Measurements from ENCODE around the gene ORAI2. TPM values are rescaled to one million over a fixed set of nuclear protein-coding genes. Genes with fewer than 3 reads are reported as not detected.

The ORAI2 gene
- total and polyA plus RNA-seq, 8 donors: 8.8 to 38.2 (median 13.2) TPM

GRCh38 chr7:102390697-102391484 lies 42.5 kb upstream of the ORAI2 start:
- peak; percentile 92 for ATAC-seq
- no peak overlapping the region for H3K27ac ChIP-seq
- H3K36me3 ChIP-seq: peaks cover 0 to 37% of the 10 kb centered on the region in 2 donors
- no peaks in the 10 kb centered on the region for H3K9me3 ChIP-seq
- intact Hi-C loops (cut with DNase I): loop anchor here in 1 of 2 donors (2.0 kb wide), 1 partner anchor 112 kb away; no protein-coding TSS in a partner anchor
- peak; percentile 91 to 92 for TF ChIP-seq CTCF (IDR thresholded peaks at IDR 0.05)
- peaks cover 0 to 7% of the 10 kb centered on the region in 2 donors for H3K4me1 ChIP-seq
- no peak overlapping the region for H3K4me3 ChIP-seq
- peak; percentile 59 to 91 (median 81) for DNase-seq
- H3K27me3 ChIP-seq: no peaks in the 10 kb centered on the region

GRCh38 chr7:102392330-102392729 lies 41.0 kb upstream of the ORAI2 start:
- intact Hi-C loops (cut with DNase I): no loop called here
- Histone ChIP-seq H3K27me3 (no peaks in the 10 kb centered on the region), H3K9me3 (no peaks in the 10 kb centered on the region)

DNA sequence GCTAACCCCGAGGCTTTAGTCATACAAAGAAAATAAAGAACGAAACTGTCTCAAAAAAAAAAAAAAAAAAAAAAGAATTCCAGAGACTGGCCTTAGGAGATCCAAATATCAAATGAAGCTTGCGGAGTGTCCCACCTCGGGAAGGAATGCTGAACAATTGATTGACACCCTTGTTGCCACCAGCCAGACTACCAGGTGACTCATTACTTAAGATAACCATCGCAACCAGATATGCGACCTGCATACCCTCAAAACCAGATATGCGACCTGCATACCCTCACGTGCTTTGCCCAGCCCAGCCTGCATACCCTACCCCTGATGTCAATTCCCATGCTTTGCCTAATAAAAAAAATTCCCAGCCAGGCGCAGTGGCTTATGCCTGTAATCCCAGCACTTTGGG lies 39.9 kb upstream of the ORAI2 start:
- Histone ChIP-seq H3K9me3 (no peaks in the 10 kb centered on the region), H3K4me3 (no peak overlapping the region), H3K36me3 (peaks cover 0 to 26% of the 10 kb centered on the region in 2 donors), H3K27ac (no peak overlapping the region), H3K27me3 (no peaks in the 10 kb centered on the region), H3K4me1 (peaks cover 6 to 16% of the 10 kb centered on the region in 2 donors)
- intact Hi-C loops (cut with DNase I): no loop called here
- ATAC-seq (no peak), DNase-seq (no peak)
- TF ChIP-seq CTCF (IDR thresholded peaks at IDR 0.05): no peak

More at GRCh38 chr7:102392330-102392729, 41.0 kb upstream of the ORAI2 start:
- ATAC-seq: no peak
- no peak for TF ChIP-seq CTCF (IDR thresholded peaks at IDR 0.05)
- no peak overlapping the region for H3K27ac ChIP-seq
- DNase-seq: no peak
- no peak overlapping the region for H3K4me3 ChIP-seq
- peaks cover 0 to 27% of the 10 kb centered on the region in 2 donors for H3K36me3 ChIP-seq
- H3K4me1 ChIP-seq: peaks cover 5 to 14% of the 10 kb centered on the region in 2 donors

- H3K9me3 ChIP-seq: no peaks in the 10 kb centered on the region
- H3K27me3 ChIP-seq: no peaks in the 10 kb centered on the region
- no peak for TF ChIP-seq CTCF (IDR thresholded peaks at IDR 0.05)
- H3K4me1 ChIP-seq: peaks cover 6 to 16% of the 10 kb centered on the region in 2 donors
- no peak for DNase-seq
- peaks cover 0 to 35% of the 10 kb centered on the region in 2 donors for H3K36me3 ChIP-seq
- ATAC-seq: peak; percentile 14
- intact Hi-C loops (cut with DNase I): no loop called here
- peak overlapping the region; percentile 94 to 95 for H3K4me3 ChIP-seq
- H3K27ac ChIP-seq: peak overlapping the region; percentile 84 to 86
Measured at GRCh38 chr7:102395592-102395872, 37.8 kb upstream of the ORAI2 start.

GRCh38 chr7:102395873-102396709 lies 37.3 kb upstream of the ORAI2 start, which contains the start of gene PRKRIP1:
TSS of gene PRKRIP1 (plus strand) at chr7:102396363. CDS start at chr7:102396412, 49 bp downstream.
- Histone ChIP-seq H3K4me3 (peak within 1 kb of the TSS; percentile 94 to 95), H3K9me3 (no peaks in the 10 kb centered on the region), H3K27ac (peak within 1 kb of the TSS; percentile 84 to 86), H3K4me1 (peaks cover 6 to 16% of the 10 kb centered on the region in 2 donors), H3K36me3 (peaks cover 0 to 40% of the 10 kb centered on the region in 2 donors), H3K27me3 (no peaks in the 10 kb centered on the region)
- intact Hi-C loops (cut with DNase I): no loop called here
- no peak for TF ChIP-seq CTCF (IDR thresholded peaks at IDR 0.05)
- ATAC-seq: peak; percentile 96
- peak; percentile 86 to 95 (median 90) for DNase-seq
